Stimulated activated CD8-positive, alpha-beta memory T cell treated with anti-CD3 and anti-CD28 coated beads, Interleukin-4, amount 100 ng/mL, for 48 hours (primary cell): ENCODE data around the gene PCDHA8.
"Not testable (repeated sequence)": the region's sequence is repeated elsewhere in the genome, so short reads cannot be mapped to it uniquely, and the experiment has no call there.

Source experiments
- DNase-seq: peaks from one replicate; pipeline ENCODE4 v3.0.0-alpha.2; 2020

Gene PCDHA8

DNA sequence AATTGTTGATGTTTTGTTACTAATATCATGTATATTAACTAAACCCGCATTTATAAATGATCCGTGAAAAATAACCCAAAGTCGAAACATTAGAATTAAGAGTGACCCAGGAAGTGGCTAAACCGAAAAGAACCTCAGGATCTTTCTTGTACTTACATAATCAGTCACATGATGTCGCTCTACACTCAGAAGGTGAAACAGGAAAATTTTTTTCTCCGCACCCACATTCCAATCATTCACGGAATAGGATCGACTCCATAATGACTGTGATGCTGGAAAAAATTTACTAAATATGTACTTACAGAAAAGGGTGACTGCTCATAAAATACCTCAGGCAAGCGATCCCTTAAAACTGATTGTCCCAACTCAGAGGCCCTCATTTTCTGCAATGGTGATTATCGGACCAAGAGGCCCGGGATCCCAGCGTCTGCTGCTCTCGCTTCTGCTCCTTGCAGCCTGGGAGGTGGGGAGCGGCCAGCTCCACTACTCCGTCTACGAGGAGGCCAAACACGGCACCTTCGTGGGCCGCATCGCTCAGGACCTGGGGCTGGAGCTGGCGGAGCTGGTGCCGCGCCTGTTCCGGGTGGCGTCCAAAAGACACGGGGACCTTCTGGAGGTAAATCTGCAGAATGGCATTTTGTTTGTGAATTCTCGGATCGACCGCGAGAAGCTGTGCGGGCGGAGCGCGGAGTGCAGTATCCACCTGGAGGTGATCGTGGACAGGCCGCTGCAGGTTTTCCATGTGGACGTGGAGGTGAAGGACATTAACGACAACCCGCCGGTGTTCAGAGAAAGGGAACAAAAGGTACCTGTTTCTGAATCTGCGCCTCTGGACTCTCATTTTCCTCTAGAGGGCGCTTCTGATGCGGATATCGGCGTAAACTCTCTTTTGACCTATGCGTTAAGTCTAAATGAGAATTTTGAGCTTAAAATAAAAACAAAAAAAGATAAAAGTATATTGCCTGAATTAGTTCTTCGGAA lies 34.4 kb downstream of the PCDHA8 start, which contains the start of gene PCDHA12:
TSS of gene PCDHA12 (plus strand) at position 224 of the 981 bp plus-strand sequence. CDS start at position 389, 165 bp downstream.
- no peak for DNase-seq

DNA sequence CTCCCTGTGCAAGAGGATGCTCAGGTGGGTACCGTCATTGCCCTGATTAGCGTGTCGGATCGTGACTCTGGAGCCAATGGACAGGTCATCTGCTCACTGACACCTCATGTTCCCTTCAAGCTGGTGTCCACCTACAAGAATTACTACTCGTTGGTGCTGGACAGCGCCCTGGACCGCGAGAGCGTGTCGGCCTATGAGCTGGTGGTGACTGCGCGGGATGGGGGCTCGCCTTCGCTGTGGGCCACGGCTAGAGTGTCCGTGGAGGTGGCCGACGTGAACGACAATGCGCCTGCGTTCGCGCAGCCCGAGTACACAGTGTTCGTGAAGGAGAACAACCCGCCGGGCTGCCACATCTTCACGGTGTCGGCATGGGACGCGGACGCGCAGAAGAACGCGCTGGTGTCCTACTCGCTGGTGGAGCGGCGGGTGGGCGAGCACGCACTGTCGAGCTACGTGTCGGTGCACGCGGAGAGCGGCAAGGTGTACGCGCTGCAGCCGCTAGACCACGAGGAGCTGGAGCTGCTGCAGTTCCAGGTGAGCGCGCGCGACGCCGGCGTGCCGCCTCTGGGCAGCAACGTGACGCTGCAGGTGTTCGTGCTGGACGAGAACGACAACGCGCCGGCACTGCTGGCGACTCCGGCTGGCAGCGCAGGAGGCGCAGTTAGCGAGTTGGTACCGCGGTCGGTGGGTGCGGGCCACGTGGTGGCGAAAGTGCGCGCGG lies 35.7 kb downstream of the PCDHA8 start:
- not testable (repeated sequence) for DNase-seq

DNA sequence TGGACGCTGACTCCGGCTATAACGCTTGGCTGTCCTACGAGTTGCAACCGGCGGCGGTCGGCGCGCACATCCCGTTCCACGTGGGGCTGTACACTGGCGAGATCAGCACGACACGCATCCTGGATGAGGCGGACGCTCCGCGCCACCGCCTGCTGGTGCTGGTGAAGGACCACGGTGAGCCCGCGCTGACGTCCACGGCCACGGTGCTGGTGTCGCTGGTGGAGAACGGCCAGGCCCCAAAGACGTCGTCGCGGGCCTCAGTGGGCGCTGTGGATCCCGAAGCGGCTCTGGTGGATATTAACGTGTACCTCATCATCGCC lies 36.2 kb downstream of the PCDHA8 start:
- no peak for DNase-seq

DNA sequence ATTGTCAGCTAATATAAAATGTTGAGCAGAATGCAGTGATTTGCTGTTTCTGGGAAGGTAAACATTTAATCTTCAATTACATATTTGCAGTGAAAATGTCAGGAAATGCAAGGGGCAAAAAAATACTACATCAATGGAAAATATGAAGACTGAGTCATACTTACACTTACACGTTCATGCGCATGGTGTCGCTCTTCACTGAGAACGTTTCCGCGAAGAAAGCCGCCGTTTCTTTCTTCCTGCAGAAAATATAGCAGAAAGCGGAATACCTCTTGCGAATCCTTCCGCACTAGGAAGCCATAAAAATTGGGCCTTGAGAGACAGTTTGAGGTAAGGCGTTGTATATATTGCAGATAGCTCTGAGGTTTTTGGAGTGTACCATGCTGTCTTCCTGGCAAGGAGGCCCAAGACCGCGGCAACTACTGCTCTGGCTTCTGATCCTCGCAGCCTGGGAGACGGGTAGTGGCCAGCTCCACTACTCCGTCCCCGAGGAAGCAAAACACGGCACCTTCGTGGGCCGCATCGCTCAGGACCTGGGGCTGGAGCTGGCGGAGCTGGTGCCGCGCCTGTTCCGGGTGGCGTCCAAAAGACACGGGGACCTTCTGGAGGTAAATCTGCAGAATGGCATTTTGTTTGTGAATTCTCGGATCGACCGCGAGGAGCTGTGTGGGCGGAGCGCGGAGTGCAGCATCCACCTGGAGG lies 41.1 kb downstream of the PCDHA8 start, which contains the start of gene PCDHA13:
TSS of gene PCDHA13 (plus strand) at position 236 of the 702 bp plus-strand sequence. CDS start at position 381, 145 bp downstream.
- DNase-seq = no peak

DNA sequence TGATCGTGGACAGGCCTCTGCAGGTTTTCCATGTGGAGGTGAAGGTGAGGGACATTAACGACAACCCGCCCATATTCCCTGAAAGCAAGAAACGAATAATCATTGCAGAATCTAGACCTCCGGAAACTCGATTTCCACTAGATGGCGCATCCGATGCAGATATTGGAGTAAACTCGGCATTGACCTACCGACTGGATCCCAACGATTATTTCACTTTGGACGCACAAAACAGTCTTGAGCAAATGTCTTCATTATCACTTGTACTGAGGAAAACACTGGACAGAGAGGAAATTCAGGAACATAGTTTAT lies 41.6 kb downstream of the PCDHA8 start:
- no peak for DNase-seq

DNA sequence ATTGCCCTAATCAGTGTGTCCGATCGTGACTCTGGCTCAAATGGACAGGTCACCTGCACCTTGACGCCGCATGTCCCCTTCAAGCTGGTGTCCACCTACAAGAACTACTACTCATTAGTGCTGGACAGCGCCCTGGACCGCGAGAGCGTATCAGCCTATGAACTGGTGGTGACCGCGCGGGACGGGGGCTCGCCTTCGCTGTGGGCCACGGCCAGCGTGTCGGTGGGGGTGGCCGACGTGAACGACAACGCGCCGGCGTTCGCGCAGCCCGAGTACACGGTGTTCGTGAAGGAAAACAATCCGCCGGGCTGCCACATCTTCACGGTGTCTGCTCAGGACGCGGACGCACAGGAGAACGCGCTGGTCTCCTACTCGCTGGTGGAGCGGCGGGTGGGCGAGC lies 42.4 kb downstream of the PCDHA8 start:
- no peak for DNase-seq

DNA sequence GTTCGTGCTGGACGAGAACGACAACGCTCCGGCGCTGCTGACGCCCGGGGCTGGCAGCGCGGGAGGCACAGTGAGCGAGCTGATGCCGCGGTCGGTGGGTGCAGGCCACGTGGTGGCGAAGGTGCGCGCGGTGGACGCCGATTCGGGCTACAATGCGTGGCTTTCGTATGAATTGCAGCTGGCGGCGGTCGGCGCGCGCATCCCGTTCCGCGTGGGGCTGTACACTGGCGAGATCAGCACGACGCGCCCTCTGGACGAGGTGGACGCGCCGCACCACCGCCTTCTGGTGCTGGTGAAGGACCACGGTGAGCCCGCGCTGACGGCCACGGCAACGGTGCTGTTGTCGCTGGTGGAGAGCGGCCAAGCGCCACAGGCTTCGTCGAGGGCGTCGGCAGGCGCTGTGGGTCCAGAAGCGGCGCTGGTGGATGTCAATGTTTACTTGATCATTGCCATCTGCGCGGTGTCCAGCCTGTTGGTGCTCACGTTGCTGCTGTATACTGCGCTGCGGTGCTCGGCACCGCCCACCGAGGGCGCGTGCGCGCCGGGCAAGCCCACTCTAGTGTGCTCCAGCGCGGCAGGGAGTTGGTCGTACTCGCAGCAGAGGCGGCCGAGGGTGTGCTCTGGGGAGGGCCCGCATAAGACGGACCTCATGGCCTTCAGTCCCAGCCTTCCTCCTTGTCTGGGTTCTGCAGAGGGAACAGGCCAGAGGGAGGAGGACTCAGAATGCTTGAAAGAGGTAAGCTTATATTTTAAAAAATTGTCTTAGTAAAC lies 43.1 kb downstream of the PCDHA8 start:
- no peak for DNase-seq
